Adrenal gland (tissue), 5 donors: ENCODE data around the gene MAS1L.

Experiments used
- CTCF ChIP-seq, 6 experiments: fragments of 450-650 bp in 4 of 6; fragments of 200-600 bp in 2 of 6; sonication (generic) in 1 of 6; IDR thresholded peaks; 1 replicate in 5 of 6; 2 replicates in 1 of 6; pipeline versions ENCODE4 v1.5.1 to v1.8.0; 2016 to 2021; ENCODE audit warnings: antibody characterized with exemption in 6 of 6, mild to moderate bottlenecking in 2 of 6, moderate library complexity in 1 of 6
- POLR2A ChIP-seq, 2 donors: fragments of 450-650 bp; IDR thresholded peaks; one replicate each; pipeline ENCODE4 v1.6.1; 2017; ENCODE audit warnings: antibody characterized with exemption in 2 of 2, mild to moderate bottlenecking in 2 of 2, moderate library complexity in 1 of 2
- donor health status: DM: no; HTN: no; CAD: no.

GRCh38 chr6:29465801-29466200, 22.0 kb downstream of the MAS1L start:
- TF ChIP-seq CTCF (IDR thresholded peaks at IDR 0.05): no peak
- no peak for TF ChIP-seq POLR2A (IDR thresholded peaks at IDR 0.05)
